GM15510 (cell line): ENCODE results near the gene JAK2.

Experiments
- POLR2A ChIP-seq: IDR thresholded peaks from 3 replicates; pipeline ENCODE4 v1.6.1; 2011; ENCODE audit warnings: borderline replicate concordance; ENCODE audit not compliant: insufficient read length; ENCODE audit errors: extremely low read depth

Gene JAK2

GRCh38 chr9:5085993-5086392, 100.9 kb downstream of the JAK2 start:
- no peak for TF ChIP-seq POLR2A

- no peak for TF ChIP-seq POLR2A
These were observed 104.7 kb downstream of the JAK2 start for GRCh38 chr9:5089737-5090136.

GRCh38 chr9:5095795-5096194, 110.7 kb downstream of the JAK2 start:
- no peak for TF ChIP-seq POLR2A

GRCh38 chr9:5099466-5099865, 114.4 kb downstream of the JAK2 start:
- no peak for TF ChIP-seq POLR2A

- no peak for TF ChIP-seq POLR2A
These were observed 126.0 kb downstream of the JAK2 start for GRCh38 chr9:5110867-5111681.

GRCh38 chr9:5111696-5112095, 126.6 kb downstream of the JAK2 start:
- TF ChIP-seq POLR2A: no peak

- TF ChIP-seq POLR2A: no peak
These were observed 127.1 kb downstream of the JAK2 start for GRCh38 chr9:5112109-5112592.

- no peak for TF ChIP-seq POLR2A
These were observed 127.6 kb downstream of the JAK2 start for GRCh38 chr9:5112646-5113045.

GRCh38 chr9:5113523-5113922, 128.5 kb downstream of the JAK2 start:
- no peak for TF ChIP-seq POLR2A

GRCh38 chr9:5113994-5114748, 129.1 kb downstream of the JAK2 start:
- no peak for TF ChIP-seq POLR2A

- no peak for TF ChIP-seq POLR2A
These were observed 137.0 kb downstream of the JAK2 start for GRCh38 chr9:5122116-5122515.

- no peak for TF ChIP-seq POLR2A
These were observed 137.4 kb downstream of the JAK2 start for GRCh38 chr9:5122516-5122915.

- no peak for TF ChIP-seq POLR2A
These were observed 155.1 kb downstream of the JAK2 start for GRCh38 chr9:5140151-5140550.

- no peak for TF ChIP-seq POLR2A
These were observed 159.1 kb downstream of the JAK2 start for GRCh38 chr9:5144217-5144616.

GRCh38 chr9:5146241-5146640, 161.2 kb downstream of the JAK2 start:
- TF ChIP-seq POLR2A: no peak
